GM19468 (cell line): ENCODE results near the gene HACD3.
A peak's percentile ranks its signal among the peaks of the same experiment; 100 is the strongest.
"Not testable (repeated sequence)": the region's sequence is repeated elsewhere in the genome, so short reads cannot be mapped to it uniquely, and the experiment has no call there.

ENCODE experiments used
- ATAC-seq: cut with Tn5 transposase; IDR thresholded peaks from one replicate; pipeline ENCODE4 v1.9.1; 2021; ENCODE audit warnings: mild to moderate bottlenecking, moderate library complexity, moderate number of reproducible peaks; ENCODE audit not compliant: unreplicated experiment; ENCODE audit errors: extremely low read depth

Gene HACD3

DNA sequence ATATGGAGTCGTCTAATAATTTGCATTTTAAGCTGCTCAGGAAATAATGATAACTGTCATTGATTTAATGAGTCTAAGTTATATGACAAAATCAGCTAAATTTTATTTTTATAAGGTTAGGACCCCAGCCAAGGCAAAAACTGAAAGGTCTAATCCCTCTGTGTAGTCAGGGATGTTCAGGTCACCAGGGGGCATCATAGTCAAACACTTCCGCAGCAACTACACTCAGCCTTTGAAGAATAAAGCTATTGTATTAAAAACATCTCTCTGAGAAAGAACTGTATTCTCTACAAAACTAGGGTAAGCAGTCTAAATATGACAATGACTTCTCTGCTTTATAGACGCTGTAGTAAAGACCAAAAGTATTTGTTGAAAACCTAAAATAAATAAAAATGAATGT lies 65.7 kb downstream of the HACD3 start:
- ATAC-seq, result no peak

- ATAC-seq, result no peak
Measured at GRCh38 chr15:65598468-65598867, 68.2 kb downstream of the HACD3 start.

DNA sequence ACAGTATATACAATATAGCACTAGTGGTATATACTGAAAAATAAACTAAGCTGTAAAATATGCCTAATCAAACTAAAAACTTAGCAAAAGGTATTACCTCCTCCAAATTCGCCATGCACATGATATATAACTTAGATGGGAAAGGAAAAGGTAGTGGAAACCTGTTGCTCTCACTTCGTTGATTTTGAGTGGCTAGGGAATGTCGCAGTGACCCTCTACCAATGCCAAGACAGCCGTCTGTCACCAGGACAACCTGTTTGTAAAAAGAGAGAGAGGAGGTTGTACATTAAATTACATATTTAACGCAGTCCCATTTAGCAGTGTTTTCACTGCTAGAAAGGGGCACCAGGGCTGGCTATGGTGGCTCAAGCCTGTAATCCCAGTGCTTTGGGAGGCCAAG lies 69.4 kb downstream of the HACD3 start:
- no peak for ATAC-seq

DNA sequence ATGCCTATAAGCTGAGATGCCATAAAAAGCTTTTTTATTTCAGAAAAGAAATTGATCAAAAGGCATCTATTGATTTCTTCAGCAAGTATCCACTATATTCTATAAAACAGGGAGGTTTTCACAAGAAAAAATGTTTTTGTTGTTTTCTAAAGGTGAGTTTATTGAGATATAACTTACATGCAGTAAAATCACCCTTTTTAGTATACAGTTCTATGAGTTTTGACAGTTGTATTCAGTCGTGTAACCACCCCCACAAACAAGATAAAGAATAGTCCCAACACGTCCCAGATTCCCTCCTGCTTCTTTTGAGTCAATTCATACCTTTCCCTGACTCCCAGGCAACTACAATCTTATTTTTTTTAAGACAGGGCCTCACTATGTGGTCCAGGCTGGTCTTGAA lies 72.9 kb downstream of the HACD3 start:
- ATAC-seq, result no peak

GRCh38 chr15:65603559-65603958 lies 73.3 kb downstream of the HACD3 start:
- no peak for ATAC-seq

- ATAC-seq, result peak; percentile 85
Measured at GRCh38 chr15:65610871-65611718, 80.8 kb downstream of the HACD3 start, which contains the start of gene INTS14. Gene INTS14 (minus strand): TSS chr15:65611131. CDS start chr15:65607380, 3,751 bp downstream.

DNA sequence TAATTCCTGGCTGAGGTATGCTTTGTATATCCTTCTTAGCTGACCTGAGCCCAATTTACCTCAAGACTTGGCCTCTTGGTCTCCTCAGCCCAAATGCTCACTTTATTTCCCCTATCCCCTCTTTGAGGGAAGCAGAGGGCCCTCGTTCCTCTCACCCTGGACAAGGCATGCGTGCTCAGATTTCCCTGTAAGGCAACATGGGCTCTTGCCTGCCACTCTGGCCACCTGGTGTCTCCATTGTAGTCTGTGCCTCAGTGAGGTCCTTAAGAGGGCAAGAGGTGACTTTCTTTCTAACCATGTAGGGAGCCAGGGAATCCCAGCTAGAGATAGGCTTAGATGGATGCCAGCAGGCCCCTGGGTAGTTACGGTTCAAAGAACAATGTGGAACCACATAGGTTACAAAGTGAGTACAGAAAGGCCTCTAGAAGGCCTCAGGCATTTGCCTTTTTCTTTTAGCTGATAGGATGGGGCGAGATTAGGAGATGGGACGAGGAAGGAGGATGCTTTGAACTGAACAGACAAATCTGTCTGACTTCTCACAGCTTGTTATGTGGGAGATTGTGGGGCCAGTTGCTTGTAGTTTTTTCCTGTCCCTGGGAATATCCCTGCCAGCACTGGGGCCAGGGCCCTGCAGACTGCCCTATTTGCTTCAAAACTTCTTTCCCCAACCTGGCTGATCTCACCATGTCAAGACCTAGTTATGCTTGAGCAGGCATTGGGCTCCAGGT lies 81.8 kb downstream of the HACD3 start:
- no peak for ATAC-seq

DNA sequence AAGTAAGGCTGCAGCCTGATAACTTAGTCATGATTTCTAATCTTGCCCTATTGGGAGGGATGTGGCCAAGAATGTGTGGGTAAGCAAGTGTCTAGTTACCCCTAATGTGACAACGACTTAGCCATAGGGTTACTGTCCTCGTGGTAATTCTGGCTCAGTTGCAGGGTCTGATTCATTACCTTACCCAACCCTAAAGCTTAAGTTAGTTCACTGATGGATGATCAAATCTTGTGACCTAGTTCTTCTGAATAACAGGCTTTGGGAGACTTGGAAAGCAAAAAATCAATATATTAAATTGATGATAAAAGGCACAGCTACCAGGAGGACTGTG lies 82.3 kb downstream of the HACD3 start:
- no peak for ATAC-seq

GRCh38 chr15:65612949-65613744 lies 82.9 kb downstream of the HACD3 start:
- no peak for ATAC-seq

DNA sequence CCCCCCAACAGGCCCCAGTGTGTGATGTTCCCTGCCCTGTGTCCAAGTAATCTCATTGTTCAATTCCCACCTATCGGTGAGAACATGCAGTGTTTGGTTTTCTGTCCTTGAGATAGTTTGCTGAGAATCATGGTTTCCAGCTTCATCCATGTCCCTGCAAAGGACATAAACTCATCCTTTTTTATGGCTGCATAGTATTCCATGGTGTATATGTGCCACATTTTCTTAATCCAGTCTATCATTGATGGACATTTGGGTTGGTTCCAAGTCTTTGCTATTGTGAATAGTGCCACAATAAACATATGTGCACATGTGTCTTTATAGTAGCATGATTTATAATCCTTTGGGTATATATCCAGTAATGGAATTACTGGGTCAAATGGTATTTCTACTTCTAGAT lies 85.6 kb downstream of the HACD3 start:
- not testable (repeated sequence) for ATAC-seq

- no peak for ATAC-seq
Measured at GRCh38 chr15:65618560-65619109, 88.4 kb downstream of the HACD3 start.

- no peak for ATAC-seq
Measured at GRCh38 chr15:65619626-65620290, 89.5 kb downstream of the HACD3 start.

GRCh38 chr15:65620833-65621232 lies 90.6 kb downstream of the HACD3 start:
- no peak for ATAC-seq

DNA sequence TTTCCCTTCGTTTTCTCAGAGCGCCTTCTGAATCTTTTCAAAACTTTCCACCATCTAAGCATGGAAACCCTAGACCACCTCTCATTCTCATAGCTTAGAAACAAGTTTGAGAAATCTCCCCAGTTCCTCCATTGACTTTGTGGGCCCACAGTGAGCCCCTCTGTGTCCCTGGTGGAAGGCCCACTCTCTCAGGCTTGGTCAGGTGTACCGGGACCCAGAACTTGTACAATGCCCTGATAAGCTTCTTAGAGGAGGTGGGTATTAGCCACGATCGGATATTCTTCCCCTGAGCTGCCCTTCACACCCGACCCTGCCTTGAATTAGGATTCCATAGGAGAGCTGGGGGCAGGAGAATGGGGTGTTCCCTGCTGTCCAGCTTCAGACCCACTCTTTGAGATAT lies 91.4 kb downstream of the HACD3 start, which contains the start of gene SLC24A1:
Gene SLC24A1, plus strand, starts transcription at position 301 of the 400 bp plus-strand sequence. CDS start 2,143 bp downstream, outside the sequence.
- no peak for ATAC-seq

DNA sequence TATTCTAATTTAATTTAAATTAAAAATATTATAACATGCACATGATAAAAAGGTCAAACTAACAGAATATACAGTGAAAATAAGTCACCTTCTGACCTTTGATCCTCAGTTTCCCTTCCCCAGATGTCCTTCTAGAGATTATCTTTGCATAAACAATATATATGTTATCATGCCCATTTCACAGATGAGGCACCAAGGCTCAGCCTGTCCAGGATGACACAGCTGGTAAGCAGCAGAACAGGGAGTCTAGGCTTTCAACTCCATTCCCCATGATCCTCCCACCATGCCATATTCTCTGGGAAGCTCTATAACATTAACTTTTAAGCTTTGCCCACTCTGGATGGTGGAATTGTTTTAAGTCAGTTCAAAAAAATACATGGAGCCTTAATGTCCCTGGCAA lies 92.8 kb downstream of the HACD3 start:
- no peak for ATAC-seq

DNA sequence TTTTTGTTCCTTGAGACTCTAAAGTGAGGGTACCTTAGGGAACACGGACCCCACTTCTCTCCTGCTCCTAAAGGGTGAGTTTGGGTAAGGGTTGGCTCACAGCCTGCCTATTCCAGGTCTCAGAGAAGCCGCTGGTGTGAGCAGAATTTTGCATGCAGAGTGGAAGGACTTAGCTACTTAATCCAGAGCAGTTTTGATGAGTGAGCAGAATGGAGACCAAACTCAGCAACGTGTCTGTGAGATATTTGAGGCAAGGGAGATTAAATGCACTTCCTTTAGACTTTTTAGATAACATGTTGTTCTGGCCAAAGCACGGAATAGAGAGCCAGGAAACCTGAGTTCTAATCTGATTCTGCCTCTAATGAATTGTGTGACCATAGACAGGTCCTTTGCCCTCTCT lies 96.6 kb downstream of the HACD3 start:
- ATAC-seq, result no peak
